K562 (cell line): ENCODE data around the gene TRPV6. TPM values are rescaled to one million over a fixed set of nuclear protein-coding genes. Genes with fewer than 3 reads are reported as not detected.

Experiments used
- ADNP ChIP-seq: fragments of 200-800 bp; sonication (Bioruptor generic); IDR thresholded peaks from 2 replicates; pipeline ENCODE4 v1.6.1; 2016; ENCODE audit warnings: missing genetic modification characterization, missing compliant biosample characterization
- ARID2 ChIP-seq: fragments of 450-650 bp; IDR thresholded peaks from 2 replicates; pipeline ENCODE4 v1.6.1; 2017; ENCODE audit warnings: antibody characterized with exemption, mild to moderate bottlenecking
- BDP1 ChIP-seq: IDR thresholded peaks from 3 replicates; pipeline ENCODE4 v1.6.1; 2011; ENCODE audit not compliant: insufficient read length, insufficient read depth
- FOXK2 ChIP-seq, 2 experiments: fragments of 450-650 bp; IDR thresholded peaks in 1 of 2; conservative IDR thresholded peaks in 1 of 2; 2 replicates each; pipeline ENCODE4 v1.6.1; 2016; ENCODE audit warnings: low read depth in 2 of 2, mild to moderate bottlenecking in 1 of 2
- HDAC3 ChIP-seq: fragments of 450-650 bp; IDR thresholded peaks from 2 replicates; pipeline ENCODE4 v1.6.1; 2018; ENCODE audit warnings: borderline replicate concordance, mild to moderate bottlenecking, moderate library complexity; ENCODE audit not compliant: partially characterized antibody
- HDGF ChIP-seq: fragments of 450-650 bp; IDR thresholded peaks from 2 replicates; pipeline ENCODE4 v1.6.1; 2016
- MNT ChIP-seq, 2 experiments: fragments of 450-650 bp; conservative IDR thresholded peaks; 2 replicates each; pipeline ENCODE4 v1.6.1; 2017; ENCODE audit warnings: mild to moderate bottlenecking in 2 of 2, moderate library complexity in 2 of 2
- ZFP36 ChIP-seq: fragments of 150-350 bp; IDR thresholded peaks from 2 replicates; pipeline ENCODE4 v1.6.1; 2018; ENCODE audit warnings: low read length, low read depth; ENCODE audit not compliant: partially characterized antibody
- ZNF282 ChIP-seq: sonication (generic); formaldehyde crosslinking; IDR thresholded peaks from 2 replicates; pipeline ENCODE4 v1.8.1; 2023; ENCODE audit warnings: missing genetic modification reagents
- ZNF436 ChIP-seq: fragments of 250-450, 450-650 bp; sonication (Bioruptor Pico); formaldehyde crosslinking; IDR thresholded peaks from 2 replicates; pipeline ENCODE4 v1.7.0; 2020; ENCODE audit warnings: mild to moderate bottlenecking
- polyA plus RNA-seq, 8 experiments: library from polyadenylated mRNA; depleted of rRNA in 4 of 8; stranded (reverse) in 5 of 8; unstranded in 3 of 8; fragments of >200 nt; fragmentation: Nextera tagmentation in 2 of 8; fragmentation: Illumina TruSeq in 1 of 8; extraction: Ambion mirVana in 2 of 8; extraction: Trizol in 1 of 8; gene quantifications; 2 replicates each; pipeline versions ENCODE4 v1.2.1 to v1.2.3, GENCODE V29; 2011 to 2014; ENCODE audit warnings: inconsistent platforms in 1 of 8, missing spikeins in 1 of 8
- total RNA-seq, 7 experiments: library from RNA; depleted of rRNA in 6 of 7; stranded (reverse); fragments of >200 nt in 6 of 7; fragmentation: Illumina TruSeq in 2 of 7; extraction: Trizol in 2 of 7; gene quantifications; 2 replicates each; pipeline versions ENCODE4 v1.2.1 to v1.2.3, GENCODE V29; 2011 to 2021; ENCODE audit warnings: low replicate concordance in 1 of 7
- TF ChIP-seq, protein P1 (sequence below): IDR thresholded peaks from 3 replicates; pipeline ENCODE4 v1.6.1; 2011; ENCODE audit warnings: borderline replicate concordance, mild to moderate bottlenecking, moderate library complexity; ENCODE audit not compliant: insufficient read length; ENCODE audit errors: extremely low read depth
- TF ChIP-seq, protein P2 (sequence below), 2 experiments: fragments of 450-650 bp; IDR thresholded peaks; 2 replicates each; pipeline ENCODE4 v1.6.1; 2018; ENCODE audit warnings: mild to moderate bottlenecking in 2 of 2, low read depth in 1 of 2; ENCODE audit not compliant: partially characterized antibody in 2 of 2

Gene TRPV6
- total and polyA plus RNA-seq, 9 of the 15 experiments (the other 6 are each of a cell fraction or from before 2014, with no cell fraction given), result 0.04 to 0.36 (median 0.11) TPM

DNA sequence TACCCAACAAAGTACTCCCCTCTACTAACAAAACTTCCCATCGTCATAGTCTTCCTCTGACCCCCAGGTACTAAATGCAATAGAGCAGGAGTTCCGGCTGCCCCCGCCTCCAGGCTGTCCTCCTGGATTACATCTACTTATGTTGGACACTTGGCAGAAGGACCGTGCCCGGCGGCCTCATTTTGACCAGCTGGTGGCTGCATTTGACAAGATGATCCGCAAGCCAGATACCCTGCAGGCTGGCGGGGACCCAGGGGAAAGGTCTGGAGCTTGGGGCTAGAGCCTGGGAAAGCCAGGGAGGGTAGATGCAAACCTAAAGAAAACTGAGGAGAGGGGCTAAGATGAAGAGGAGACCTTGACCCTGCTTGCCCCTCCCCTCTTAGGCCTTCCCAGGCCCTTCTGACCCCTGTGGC is 15.4 kb downstream of the TRPV6 start (continued):
- TF ChIP-seq, protein P1, sequence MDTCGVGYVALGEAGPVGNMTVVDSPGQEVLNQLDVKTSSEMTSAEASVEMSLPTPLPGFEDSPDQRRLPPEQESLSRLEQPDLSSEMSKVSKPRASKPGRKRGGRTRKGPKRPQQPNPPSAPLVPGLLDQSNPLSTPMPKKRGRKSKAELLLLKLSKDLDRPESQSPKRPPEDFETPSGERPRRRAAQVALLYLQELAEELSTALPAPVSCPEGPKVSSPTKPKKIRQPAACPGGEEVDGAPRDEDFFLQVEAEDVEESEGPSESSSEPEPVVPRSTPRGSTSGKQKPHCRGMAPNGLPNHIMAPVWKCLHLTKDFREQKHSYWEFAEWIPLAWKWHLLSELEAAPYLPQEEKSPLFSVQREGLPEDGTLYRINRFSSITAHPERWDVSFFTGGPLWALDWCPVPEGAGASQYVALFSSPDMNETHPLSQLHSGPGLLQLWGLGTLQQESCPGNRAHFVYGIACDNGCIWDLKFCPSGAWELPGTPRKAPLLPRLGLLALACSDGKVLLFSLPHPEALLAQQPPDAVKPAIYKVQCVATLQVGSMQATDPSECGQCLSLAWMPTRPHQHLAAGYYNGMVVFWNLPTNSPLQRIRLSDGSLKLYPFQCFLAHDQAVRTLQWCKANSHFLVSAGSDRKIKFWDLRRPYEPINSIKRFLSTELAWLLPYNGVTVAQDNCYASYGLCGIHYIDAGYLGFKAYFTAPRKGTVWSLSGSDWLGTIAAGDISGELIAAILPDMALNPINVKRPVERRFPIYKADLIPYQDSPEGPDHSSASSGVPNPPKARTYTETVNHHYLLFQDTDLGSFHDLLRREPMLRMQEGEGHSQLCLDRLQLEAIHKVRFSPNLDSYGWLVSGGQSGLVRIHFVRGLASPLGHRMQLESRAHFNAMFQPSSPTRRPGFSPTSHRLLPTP, result peak; percentile 72
- TF ChIP-seq ADNP (0 out of 2 replicates have a peak, but pooled peaks have one; percentile 5), ARID2 (no peak), ZNF282 (CRISPR knock-in tag) (no peak), FOXK2 (conservative IDR thresholded peaks at IDR 0.05 in 1 of 2, IDR thresholded peaks at IDR 0.05 in 1 of 2; ENCODE audit: low read depth in 2 of 2) (no peak), ZFP36 (peak; percentile 99), HDAC3 (no peak), ZNF436 (peak; percentile 80), HDGF (no peak), MNT (conservative IDR thresholded peaks at IDR 0.05) (no peak), BDP1 (no peak)
- TF ChIP-seq, protein P2, sequence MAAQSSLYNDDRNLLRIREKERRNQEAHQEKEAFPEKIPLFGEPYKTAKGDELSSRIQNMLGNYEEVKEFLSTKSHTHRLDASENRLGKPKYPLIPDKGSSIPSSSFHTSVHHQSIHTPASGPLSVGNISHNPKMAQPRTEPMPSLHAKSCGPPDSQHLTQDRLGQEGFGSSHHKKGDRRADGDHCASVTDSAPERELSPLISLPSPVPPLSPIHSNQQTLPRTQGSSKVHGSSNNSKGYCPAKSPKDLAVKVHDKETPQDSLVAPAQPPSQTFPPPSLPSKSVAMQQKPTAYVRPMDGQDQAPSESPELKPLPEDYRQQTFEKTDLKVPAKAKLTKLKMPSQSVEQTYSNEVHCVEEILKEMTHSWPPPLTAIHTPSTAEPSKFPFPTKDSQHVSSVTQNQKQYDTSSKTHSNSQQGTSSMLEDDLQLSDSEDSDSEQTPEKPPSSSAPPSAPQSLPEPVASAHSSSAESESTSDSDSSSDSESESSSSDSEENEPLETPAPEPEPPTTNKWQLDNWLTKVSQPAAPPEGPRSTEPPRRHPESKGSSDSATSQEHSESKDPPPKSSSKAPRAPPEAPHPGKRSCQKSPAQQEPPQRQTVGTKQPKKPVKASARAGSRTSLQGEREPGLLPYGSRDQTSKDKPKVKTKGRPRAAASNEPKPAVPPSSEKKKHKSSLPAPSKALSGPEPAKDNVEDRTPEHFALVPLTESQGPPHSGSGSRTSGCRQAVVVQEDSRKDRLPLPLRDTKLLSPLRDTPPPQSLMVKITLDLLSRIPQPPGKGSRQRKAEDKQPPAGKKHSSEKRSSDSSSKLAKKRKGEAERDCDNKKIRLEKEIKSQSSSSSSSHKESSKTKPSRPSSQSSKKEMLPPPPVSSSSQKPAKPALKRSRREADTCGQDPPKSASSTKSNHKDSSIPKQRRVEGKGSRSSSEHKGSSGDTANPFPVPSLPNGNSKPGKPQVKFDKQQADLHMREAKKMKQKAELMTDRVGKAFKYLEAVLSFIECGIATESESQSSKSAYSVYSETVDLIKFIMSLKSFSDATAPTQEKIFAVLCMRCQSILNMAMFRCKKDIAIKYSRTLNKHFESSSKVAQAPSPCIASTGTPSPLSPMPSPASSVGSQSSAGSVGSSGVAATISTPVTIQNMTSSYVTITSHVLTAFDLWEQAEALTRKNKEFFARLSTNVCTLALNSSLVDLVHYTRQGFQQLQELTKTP (IDR thresholded peaks at IDR 0.05; ENCODE audit: low read depth in 1 of 2, partially characterized antibody in 2 of 2), result no peak
